ENCODE results near the gene FAM228B. TPM values are rescaled to one million over a fixed set of nuclear protein-coding genes. Genes with fewer than 3 reads are reported as not detected.

The FAM228B gene
- total RNA-seq (2022; extraction: Qiagen RNA extraction), result 1.3 to 3.1 TPM (median 2.1 TPM) in 5 replicates

DNA sequence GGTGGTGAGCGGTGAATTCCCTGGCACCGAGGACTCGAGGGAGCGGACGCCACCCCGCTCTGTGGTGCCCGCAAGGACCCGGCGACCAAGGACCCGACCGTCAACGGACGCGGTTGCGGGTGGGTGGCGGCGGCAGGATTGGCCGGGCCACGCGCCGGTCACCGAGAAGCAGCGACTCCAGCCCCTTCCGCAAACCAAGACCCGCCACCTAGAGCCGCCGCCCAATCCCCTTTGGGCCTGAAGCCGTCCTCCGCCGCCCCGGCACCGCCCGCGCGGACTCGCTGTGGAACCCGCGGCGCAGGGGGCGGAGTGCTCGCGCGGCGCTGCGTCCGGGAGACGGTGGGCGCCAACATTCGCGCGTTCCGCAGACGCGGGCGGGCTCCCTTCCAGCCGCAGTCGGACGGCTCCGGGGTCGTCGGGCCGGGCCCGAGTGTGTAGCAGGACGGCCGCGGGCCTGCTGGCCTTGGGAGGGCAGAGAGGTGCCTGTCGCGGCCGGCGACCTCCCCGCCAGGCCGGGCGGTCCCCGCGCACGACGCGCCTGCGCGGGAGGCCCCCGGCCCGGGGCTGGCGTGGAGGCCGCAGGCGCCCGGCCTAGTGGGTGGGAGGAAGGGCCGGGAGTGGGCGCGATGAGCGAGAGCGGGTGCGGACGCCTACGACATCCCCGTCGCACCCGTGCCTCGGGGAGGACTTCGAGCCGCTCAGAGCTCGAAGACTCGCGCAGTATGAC is at the start of gene FAM228B, which contains the start of gene PFN4:
FAM228B (plus strand) TSS at position 275 of the 727 bp plus-strand sequence. CDS start 893 bp downstream, outside the sequence.
PFN4 (minus strand) TSS at position 140 of the 727 bp plus-strand sequence. CDS start 799 bp downstream, outside the sequence.

DNA sequence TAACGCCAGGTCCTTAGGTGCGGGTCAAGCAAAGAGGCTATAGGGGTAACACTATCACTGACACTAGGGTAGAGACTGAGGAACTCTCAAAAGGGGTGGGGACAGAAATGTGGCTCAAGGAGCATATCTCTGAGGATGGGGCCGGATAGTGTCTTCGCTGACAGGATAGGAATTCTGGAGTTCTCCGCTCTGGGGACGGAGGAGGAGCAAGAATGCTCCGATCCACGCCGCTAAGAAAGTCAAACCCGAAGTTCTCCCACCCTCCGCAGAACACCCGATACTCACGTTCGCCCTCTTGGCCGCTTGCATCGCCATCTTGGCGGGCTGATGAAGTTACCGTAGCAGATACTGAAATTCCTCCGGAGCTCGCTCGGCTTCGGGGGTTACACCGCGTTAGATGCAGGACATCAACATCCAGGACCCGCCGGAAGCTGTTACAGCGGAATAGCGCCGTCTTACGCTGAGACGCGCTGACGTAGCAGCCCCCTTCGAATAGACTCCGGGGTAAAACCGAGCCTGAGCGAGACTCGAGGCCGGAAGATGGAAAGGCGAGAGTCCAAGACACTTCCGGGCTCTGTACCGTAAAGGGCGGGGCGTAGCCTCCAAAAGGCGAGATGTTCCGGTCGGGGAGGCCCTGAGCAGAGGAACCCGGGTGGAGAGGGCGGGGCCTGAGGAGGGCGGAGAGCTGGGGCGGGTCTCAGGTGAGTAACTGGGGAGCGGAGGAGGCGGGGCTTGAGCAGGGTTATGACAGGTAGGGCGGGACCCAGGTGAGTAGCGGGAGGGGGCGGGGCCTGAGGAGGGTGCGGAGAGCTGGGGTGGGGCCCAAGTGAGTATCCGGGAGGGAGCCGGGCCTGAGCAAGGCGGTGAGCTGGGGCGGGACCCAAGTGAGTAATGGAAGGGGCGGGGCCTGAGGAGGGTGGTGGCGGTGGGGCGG is 47.1 kb upstream of the FAM228B start, which contains the start of gene SF3B6:
SF3B6 (minus strand) TSS at position 412 of the 934 bp plus-strand sequence; CDS start at position 315, 97 bp downstream.

DNA sequence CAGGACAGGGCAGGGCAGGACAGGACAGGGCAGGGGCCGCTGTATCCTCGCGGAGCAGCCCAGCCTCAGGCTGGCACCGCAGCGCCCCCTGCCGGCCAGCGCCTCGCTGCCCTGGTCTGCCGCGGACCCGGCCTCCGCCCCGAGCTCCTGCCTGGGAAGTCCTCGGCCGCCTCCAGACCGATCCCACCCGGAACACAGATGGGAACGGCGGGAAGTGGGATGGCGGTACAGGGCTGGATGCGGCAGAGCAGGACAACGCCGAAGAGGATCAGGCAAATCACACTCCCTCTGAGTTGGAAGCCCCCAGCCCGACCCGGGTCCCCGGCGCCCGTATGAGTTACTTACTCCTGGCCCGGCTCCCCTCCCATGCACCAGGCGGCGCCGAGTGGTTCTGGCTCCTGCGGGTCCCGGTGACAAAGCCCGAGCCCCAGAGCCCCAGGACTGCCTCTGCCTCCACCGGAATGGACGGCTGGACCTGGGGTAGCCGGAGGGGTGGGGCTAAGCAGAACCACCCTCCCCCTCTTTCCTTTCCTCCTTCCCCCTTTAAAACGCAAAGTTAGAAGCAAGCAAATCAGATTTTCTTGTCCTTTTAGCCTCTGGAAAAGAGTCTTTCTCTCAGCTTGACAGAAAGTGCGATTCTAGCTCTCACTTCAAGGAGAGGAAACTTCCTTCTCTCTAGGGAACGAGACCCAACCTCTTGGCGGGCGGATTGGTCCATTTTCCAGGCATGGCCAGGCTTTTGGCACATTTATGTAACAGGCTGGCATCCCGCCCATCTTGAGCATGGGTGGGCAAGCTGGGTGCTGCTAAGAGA is 38.7 kb upstream of the FAM228B start, which contains the start of gene TP53I3:
TP53I3 (minus strand) TSS at position 449 of the 814 bp plus-strand sequence. CDS start 508 bp downstream, outside the sequence.

DNA sequence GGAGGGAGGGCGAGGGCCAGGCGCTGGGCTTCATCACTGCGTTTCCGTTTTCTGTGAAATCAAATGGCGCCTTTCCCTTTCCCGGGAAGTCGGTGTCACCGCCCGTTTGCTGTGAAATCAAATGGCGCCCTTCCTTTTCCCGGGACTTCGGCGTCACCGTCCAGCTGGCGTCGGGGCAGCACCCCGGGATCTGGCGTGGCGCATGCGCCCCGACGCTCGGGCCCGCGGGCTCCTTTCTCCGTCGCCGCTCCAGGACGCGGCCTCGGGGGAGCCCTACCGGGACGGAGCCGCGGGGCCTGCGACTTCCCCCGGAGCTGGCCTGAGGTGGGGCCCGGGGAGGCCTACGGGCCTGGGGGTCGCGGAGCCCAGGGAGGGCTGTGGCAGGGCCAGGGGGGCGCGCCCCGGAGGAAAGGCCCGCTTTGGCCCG is 51.6 kb downstream of the FAM228B start, which contains the start of gene FAM228A:
FAM228A (plus strand) TSS at position 203 of the 427 bp plus-strand sequence. CDS start 428 bp downstream, outside the sequence.

Other genes with a start within 250 kb of the FAM228B start
- 5.2 to 7.8 TPM (median 6.8 TPM) in 5 replicates for gene ATAD2B, start 196.3 kb upstream of the FAM228B start, total RNA-seq (2022; extraction: Qiagen RNA extraction)
- gene UBXN2A, start 183.0 kb upstream of the FAM228B start, total RNA-seq (2022; extraction: Qiagen RNA extraction), result 18.2 to 23.2 TPM (median 19.8 TPM) in 5 replicates
- 0.11 to 0.44 TPM (median 0.22 TPM) in 5 replicates for gene MFSD2B, start 113.4 kb upstream of the FAM228B start, total RNA-seq (2022; extraction: Qiagen RNA extraction)
- gene WDCP, start 76.1 kb upstream of the FAM228B start, total RNA-seq (2022; extraction: Qiagen RNA extraction), result 11.8 to 14.8 TPM (median 12.3 TPM) in 5 replicates
- 8.7 to 11.7 TPM (median 9.8 TPM) in 5 replicates for gene FKBP1B, start 73.7 kb upstream of the FAM228B start, total RNA-seq (2022; extraction: Qiagen RNA extraction)
- gene SF3B6, start 47.1 kb upstream of the FAM228B start, total RNA-seq (2022; extraction: Qiagen RNA extraction), result 157 to 224 TPM (median 168 TPM) in 5 replicates
- gene TP53I3, start 38.6 kb upstream of the FAM228B start, total RNA-seq (2022; extraction: Qiagen RNA extraction), result 173 to 230 TPM (median 191 TPM) in 5 replicates
- gene PFN4, start 135 bp upstream of the FAM228B start, total RNA-seq (2022; extraction: Qiagen RNA extraction), result 0.77 to 1.9 TPM (median 1.2 TPM) in 5 replicates
- gene FAM228A, start 51.6 kb downstream of the FAM228B start, total RNA-seq (2022; extraction: Qiagen RNA extraction), result not detected in 5 replicates
- gene ITSN2, start 237.1 kb downstream of the FAM228B start, total RNA-seq (2022; extraction: Qiagen RNA extraction), result 16.2 to 23.6 TPM (median 21.8 TPM) in 5 replicates

Data from A549 treated with CORT108297 at 1 μM for 4 hours (cell line).